ENCODE measurements around the gene CFAP61.
"Not testable (repeated sequence)": the region's sequence is repeated elsewhere in the genome, so short reads cannot be mapped to it uniquely, and the experiment has no call there.

The CFAP61 gene

GRCh38 chr20:20235681-20236080 lies 183.3 kb downstream of the CFAP61 start:
- no peaks in the 10 kb centered on the region for H3K36me3 ChIP-seq (ENCODE audit: control insufficient read depth in 2 of 2, insufficient read depth in 2 of 2, low read length in 2 of 2)
- no peak overlapping the region for H3K4me3 ChIP-seq (ENCODE audit: low read length in 2 of 2)
- no peaks in the 10 kb centered on the region for H3K9me3 ChIP-seq (ENCODE audit: control insufficient read depth in 2 of 2, low read length in 2 of 2)
- H3K4me1 ChIP-seq (ENCODE audit: control insufficient read depth in 2 of 2, insufficient read depth in 2 of 2, low read length in 2 of 2): no peaks in the 10 kb centered on the region
- no peak overlapping the region for H3K27ac ChIP-seq (ENCODE audit: low read depth in 2 of 2, low read length in 2 of 2)
- H3K9ac ChIP-seq (ENCODE audit: low read depth in 1 of 2, low read length in 2 of 2): no peak overlapping the region
- peaks cover 0 to 3% of the 10 kb centered on the region in 2 donors for H3K27me3 ChIP-seq (ENCODE audit: control insufficient read depth in 2 of 2, insufficient read depth in 2 of 2, low read length in 2 of 2)

- Histone ChIP-seq H3K4me1 (ENCODE audit: control insufficient read depth in 2 of 2, insufficient read depth in 2 of 2, low read length in 2 of 2) (no peaks in the 10 kb centered on the region), H3K27ac (ENCODE audit: low read depth in 2 of 2, low read length in 2 of 2) (no peak overlapping the region), H3K27me3 (ENCODE audit: control insufficient read depth in 2 of 2, insufficient read depth in 2 of 2, low read length in 2 of 2) (peaks cover 0 to 3% of the 10 kb centered on the region in 2 donors), H3K9ac (ENCODE audit: low read depth in 1 of 2, low read length in 2 of 2) (peak overlapping the region in 1 of 2 donors; percentile 10), H3K4me3 (ENCODE audit: low read length in 2 of 2) (no peak overlapping the region), H3K9me3 (ENCODE audit: control insufficient read depth in 2 of 2, low read length in 2 of 2) (no peaks in the 10 kb centered on the region), H3K36me3 (ENCODE audit: control insufficient read depth in 2 of 2, insufficient read depth in 2 of 2, low read length in 2 of 2) (no peaks in the 10 kb centered on the region)
Observed at GRCh38 chr20:20237093-20237959, 185.0 kb downstream of the CFAP61 start.

DNA sequence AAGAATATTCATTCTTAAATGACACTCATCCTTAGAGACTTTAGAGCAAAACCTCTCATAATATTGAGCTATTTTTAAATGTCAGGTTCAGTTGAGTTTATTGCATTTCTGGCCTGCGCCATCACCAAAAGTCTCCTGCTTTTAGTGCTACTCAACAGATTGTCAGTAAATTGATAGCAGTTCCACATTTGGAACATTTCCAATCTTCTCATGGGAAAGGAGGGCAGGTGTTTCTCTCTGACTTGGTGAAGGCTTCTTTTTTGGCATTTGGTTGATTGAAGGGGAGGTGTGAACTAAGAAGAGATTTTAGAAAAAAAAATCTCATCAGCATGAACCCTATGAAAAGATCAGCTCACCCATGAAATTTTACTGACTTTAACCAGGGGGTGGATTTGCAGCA lies 189.6 kb downstream of the CFAP61 start:
- Histone ChIP-seq H3K27ac (ENCODE audit: low read depth in 2 of 2, low read length in 2 of 2) (no peak overlapping the region), H3K9ac (ENCODE audit: low read depth in 1 of 2, low read length in 2 of 2) (no peak overlapping the region)

DNA sequence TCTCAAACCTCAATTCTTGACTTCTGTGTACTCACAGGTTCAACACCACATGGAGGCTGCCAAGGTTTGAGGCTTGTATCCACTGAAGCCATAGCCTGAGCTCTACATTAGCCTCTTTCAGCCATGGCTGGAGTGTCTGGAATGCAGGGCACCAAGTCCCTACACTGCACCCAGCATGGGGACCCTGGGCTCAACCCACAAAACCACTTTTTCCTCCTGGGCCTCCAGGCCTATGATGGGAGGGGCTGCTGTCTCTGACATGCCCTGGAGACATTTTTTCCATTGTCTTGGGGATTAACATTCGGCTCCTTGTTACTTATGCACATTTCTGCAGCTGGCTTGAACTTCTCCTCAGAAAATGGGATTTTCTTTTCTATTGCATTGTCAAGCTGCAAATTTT lies 192.1 kb downstream of the CFAP61 start:
- not testable (repeated sequence) for H3K9me3 ChIP-seq (ENCODE audit: control insufficient read depth in 2 of 2, low read length in 2 of 2); H3K36me3 ChIP-seq (ENCODE audit: control insufficient read depth in 2 of 2, insufficient read depth in 2 of 2, low read length in 2 of 2); H3K4me3 ChIP-seq (ENCODE audit: low read length in 2 of 2); H3K27ac ChIP-seq (ENCODE audit: low read depth in 2 of 2, low read length in 2 of 2); H3K27me3 ChIP-seq (ENCODE audit: control insufficient read depth in 2 of 2, insufficient read depth in 2 of 2, low read length in 2 of 2); H3K9ac ChIP-seq (ENCODE audit: low read depth in 1 of 2, low read length in 2 of 2); H3K4me1 ChIP-seq (ENCODE audit: control insufficient read depth in 2 of 2, insufficient read depth in 2 of 2, low read length in 2 of 2)

More for the DNA sequence above, 189.6 kb downstream of the CFAP61 start:
- Histone ChIP-seq H3K4me1 (ENCODE audit: control insufficient read depth in 2 of 2, insufficient read depth in 2 of 2, low read length in 2 of 2) (no peaks in the 10 kb centered on the region), H3K27me3 (ENCODE audit: control insufficient read depth in 2 of 2, insufficient read depth in 2 of 2, low read length in 2 of 2) (peaks cover 0 to 3% of the 10 kb centered on the region in 2 donors), H3K36me3 (ENCODE audit: control insufficient read depth in 2 of 2, insufficient read depth in 2 of 2, low read length in 2 of 2) (no peaks in the 10 kb centered on the region), H3K4me3 (ENCODE audit: low read length in 2 of 2) (no peak overlapping the region), H3K9me3 (ENCODE audit: control insufficient read depth in 2 of 2, low read length in 2 of 2) (no peaks in the 10 kb centered on the region)

DNA sequence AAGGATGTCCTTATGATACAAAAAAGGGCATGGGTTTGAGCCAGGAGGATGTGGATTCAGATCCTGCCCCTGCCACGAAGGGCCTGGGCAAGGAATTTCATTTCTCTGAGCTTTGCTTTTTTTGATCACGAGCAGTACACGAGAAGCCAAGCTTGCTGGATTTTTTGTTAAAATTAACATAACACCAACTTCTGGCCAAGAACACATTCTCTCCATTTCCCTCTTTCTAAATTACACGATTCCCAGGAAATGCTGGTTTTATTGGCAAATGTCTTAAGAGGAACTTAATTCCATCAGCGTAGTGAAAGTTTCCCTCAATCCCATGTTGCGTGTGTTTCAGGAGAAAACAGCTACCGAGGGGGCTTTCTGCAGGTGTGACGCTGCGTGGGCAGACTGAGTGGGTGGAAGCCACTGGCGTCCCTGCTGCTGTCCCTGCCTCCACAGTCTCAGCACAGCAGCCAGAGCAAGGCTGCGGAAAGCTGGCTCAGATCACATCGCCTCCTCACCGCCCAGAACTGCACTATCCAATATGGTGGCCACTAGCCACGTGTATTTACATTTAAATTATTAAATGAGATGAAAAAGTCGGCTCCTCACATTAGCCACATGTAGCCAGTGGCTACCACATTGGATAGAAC lies 194.8 kb downstream of the CFAP61 start:
- Histone ChIP-seq H3K9ac (ENCODE audit: low read depth in 1 of 2, low read length in 2 of 2) (no peak overlapping the region), H3K36me3 (ENCODE audit: control insufficient read depth in 2 of 2, insufficient read depth in 2 of 2, low read length in 2 of 2) (no peaks in the 10 kb centered on the region), H3K27me3 (ENCODE audit: control insufficient read depth in 2 of 2, insufficient read depth in 2 of 2, low read length in 2 of 2) (peaks cover 0 to 3% of the 10 kb centered on the region in 2 donors), H3K9me3 (ENCODE audit: control insufficient read depth in 2 of 2, low read length in 2 of 2) (no peaks in the 10 kb centered on the region), H3K4me3 (ENCODE audit: low read length in 2 of 2) (no peak overlapping the region), H3K27ac (ENCODE audit: low read depth in 2 of 2, low read length in 2 of 2) (no peak overlapping the region), H3K4me1 (ENCODE audit: control insufficient read depth in 2 of 2, insufficient read depth in 2 of 2, low read length in 2 of 2) (no peaks in the 10 kb centered on the region)

DNA sequence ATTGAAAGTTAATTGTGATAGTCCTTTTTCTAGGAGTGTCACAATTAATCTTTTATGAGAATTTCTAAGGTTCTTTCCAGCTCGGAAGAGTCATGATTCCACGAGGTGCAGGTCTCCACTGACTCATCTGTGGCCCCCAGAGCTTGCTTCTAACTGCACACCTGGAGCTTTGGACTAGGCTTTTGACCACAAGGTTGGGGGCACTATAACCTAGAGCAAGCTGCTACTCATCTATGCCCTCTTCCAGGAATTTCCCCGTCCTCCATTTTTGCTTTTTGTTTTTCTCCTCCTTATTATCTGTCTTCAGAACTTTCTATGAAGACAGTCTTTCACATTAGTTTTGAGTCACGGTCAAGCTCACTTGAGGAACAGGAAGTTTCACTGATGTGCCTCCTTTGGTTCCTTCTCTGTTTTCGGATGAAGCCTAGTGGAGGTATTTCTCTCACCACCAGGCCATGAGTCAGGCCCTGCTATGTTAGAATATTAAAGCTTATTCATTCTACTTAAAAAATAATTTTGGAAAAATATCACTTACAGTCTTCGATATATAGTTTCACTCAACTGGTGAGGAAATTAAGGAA lies 196.4 kb downstream of the CFAP61 start:
- Histone ChIP-seq H3K36me3 (ENCODE audit: control insufficient read depth in 2 of 2, insufficient read depth in 2 of 2, low read length in 2 of 2) (no peaks in the 10 kb centered on the region), H3K9me3 (ENCODE audit: control insufficient read depth in 2 of 2, low read length in 2 of 2) (no peaks in the 10 kb centered on the region), H3K4me1 (ENCODE audit: control insufficient read depth in 2 of 2, insufficient read depth in 2 of 2, low read length in 2 of 2) (no peaks in the 10 kb centered on the region), H3K9ac (ENCODE audit: low read depth in 1 of 2, low read length in 2 of 2) (no peak overlapping the region), H3K27me3 (ENCODE audit: control insufficient read depth in 2 of 2, insufficient read depth in 2 of 2, low read length in 2 of 2) (peaks cover 0 to 3% of the 10 kb centered on the region in 2 donors), H3K27ac (ENCODE audit: low read depth in 2 of 2, low read length in 2 of 2) (no peak overlapping the region), H3K4me3 (ENCODE audit: low read length in 2 of 2) (no peak overlapping the region)

DNA sequence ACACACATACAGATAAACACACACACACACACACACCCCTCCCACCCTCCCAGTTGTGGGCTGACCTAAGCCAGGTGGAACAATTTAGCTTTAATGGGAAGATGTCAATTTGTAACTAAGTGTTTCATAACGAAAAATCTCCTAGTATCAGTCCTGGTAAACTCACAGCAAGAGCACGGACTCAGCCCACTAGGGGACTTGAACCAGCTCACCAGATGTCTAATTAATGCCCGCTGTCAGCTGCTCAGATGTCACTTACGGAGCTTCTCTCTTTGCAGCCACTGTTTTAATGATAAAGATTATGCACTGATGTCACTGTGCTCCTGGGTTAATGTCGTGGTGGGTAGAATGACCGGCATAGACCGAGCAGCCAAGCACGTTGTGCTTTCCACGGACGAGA lies 199.0 kb downstream of the CFAP61 start:
- Histone ChIP-seq H3K9me3 (ENCODE audit: control insufficient read depth in 2 of 2, low read length in 2 of 2) (no peaks in the 10 kb centered on the region), H3K27me3 (ENCODE audit: control insufficient read depth in 2 of 2, insufficient read depth in 2 of 2, low read length in 2 of 2) (peaks cover 0 to 1% of the 10 kb centered on the region in 2 donors), H3K4me1 (ENCODE audit: control insufficient read depth in 2 of 2, insufficient read depth in 2 of 2, low read length in 2 of 2) (no peaks in the 10 kb centered on the region), H3K27ac (ENCODE audit: low read depth in 2 of 2, low read length in 2 of 2) (no peak overlapping the region), H3K9ac (ENCODE audit: low read depth in 1 of 2, low read length in 2 of 2) (no peak overlapping the region), H3K4me3 (ENCODE audit: low read length in 2 of 2) (no peak overlapping the region), H3K36me3 (ENCODE audit: control insufficient read depth in 2 of 2, insufficient read depth in 2 of 2, low read length in 2 of 2) (no peaks in the 10 kb centered on the region)

GRCh38 chr20:20251836-20252235 lies 199.5 kb downstream of the CFAP61 start:
- H3K9ac ChIP-seq (ENCODE audit: low read depth in 1 of 2, low read length in 2 of 2): no peak overlapping the region

GRCh38 chr20:20253039-20253743 lies 200.9 kb downstream of the CFAP61 start:
- H3K4me1 ChIP-seq (ENCODE audit: control insufficient read depth in 2 of 2, insufficient read depth in 2 of 2, low read length in 2 of 2): no peaks in the 10 kb centered on the region
- H3K9me3 ChIP-seq (ENCODE audit: control insufficient read depth in 2 of 2, low read length in 2 of 2): no peaks in the 10 kb centered on the region
- no peaks in the 10 kb centered on the region for H3K27me3 ChIP-seq (ENCODE audit: control insufficient read depth in 2 of 2, insufficient read depth in 2 of 2, low read length in 2 of 2)
- no peak overlapping the region for H3K27ac ChIP-seq (ENCODE audit: low read depth in 2 of 2, low read length in 2 of 2)
- no peak overlapping the region for H3K4me3 ChIP-seq (ENCODE audit: low read length in 2 of 2)
- no peak overlapping the region for H3K9ac ChIP-seq (ENCODE audit: low read depth in 1 of 2, low read length in 2 of 2)
- no peaks in the 10 kb centered on the region for H3K36me3 ChIP-seq (ENCODE audit: control insufficient read depth in 2 of 2, insufficient read depth in 2 of 2, low read length in 2 of 2)

More at GRCh38 chr20:20251836-20252235, 199.5 kb downstream of the CFAP61 start:
- Histone ChIP-seq H3K27ac (ENCODE audit: low read depth in 2 of 2, low read length in 2 of 2) (no peak overlapping the region), H3K27me3 (ENCODE audit: control insufficient read depth in 2 of 2, insufficient read depth in 2 of 2, low read length in 2 of 2) (no peaks in the 10 kb centered on the region), H3K4me3 (ENCODE audit: low read length in 2 of 2) (no peak overlapping the region), H3K9me3 (ENCODE audit: control insufficient read depth in 2 of 2, low read length in 2 of 2) (no peaks in the 10 kb centered on the region), H3K4me1 (ENCODE audit: control insufficient read depth in 2 of 2, insufficient read depth in 2 of 2, low read length in 2 of 2) (no peaks in the 10 kb centered on the region), H3K36me3 (ENCODE audit: control insufficient read depth in 2 of 2, insufficient read depth in 2 of 2, low read length in 2 of 2) (no peaks in the 10 kb centered on the region)

Data from mucosa of rectum (tissue), 2 donors.